GM19397 (cell line): ENCODE data around the gene B3GAT2.
A peak's percentile ranks its signal among the peaks of the same experiment; 100 is the strongest.
"Not testable (repeated sequence)": the region's sequence is repeated elsewhere in the genome, so short reads cannot be mapped to it uniquely, and the experiment has no call there.

ENCODE experiments used
- ATAC-seq: cut with Tn5 transposase; IDR thresholded peaks from one replicate; pipeline ENCODE4 v1.9.1; 2021; ENCODE audit warnings: mild to moderate bottlenecking, moderate library complexity; ENCODE audit not compliant: unreplicated experiment

Gene B3GAT2

GRCh38 chr6:70956451-70957283 lies at the start of gene B3GAT2:
TSS of gene B3GAT2 (minus strand) at chr6:70957060. CDS start at chr6:70956429, 631 bp downstream.
- ATAC-seq: peak; percentile 7

- no peak for ATAC-seq
Observed at GRCh38 chr6:70998148-70998547, 41.3 kb upstream of the B3GAT2 start.

DNA sequence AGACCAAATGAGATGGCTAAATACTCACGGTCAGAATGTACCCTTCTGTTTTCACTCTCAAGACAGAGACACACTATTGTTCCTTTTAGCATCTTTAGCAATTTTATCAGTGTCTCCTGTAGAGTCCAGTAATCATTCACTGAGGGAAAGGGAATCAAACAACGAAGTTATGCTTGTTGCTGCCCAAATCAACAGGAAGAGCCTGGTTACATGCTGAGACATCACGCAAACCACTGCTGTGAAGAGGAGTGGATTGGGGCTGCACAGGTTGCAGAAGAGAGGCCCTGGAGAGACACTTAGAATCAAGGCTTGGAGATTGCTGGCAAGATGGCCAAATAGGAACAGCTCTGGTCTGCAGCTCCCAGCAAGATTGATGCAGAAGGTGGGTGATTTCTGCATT lies 40.5 kb upstream of the B3GAT2 start:
- no peak for ATAC-seq

DNA sequence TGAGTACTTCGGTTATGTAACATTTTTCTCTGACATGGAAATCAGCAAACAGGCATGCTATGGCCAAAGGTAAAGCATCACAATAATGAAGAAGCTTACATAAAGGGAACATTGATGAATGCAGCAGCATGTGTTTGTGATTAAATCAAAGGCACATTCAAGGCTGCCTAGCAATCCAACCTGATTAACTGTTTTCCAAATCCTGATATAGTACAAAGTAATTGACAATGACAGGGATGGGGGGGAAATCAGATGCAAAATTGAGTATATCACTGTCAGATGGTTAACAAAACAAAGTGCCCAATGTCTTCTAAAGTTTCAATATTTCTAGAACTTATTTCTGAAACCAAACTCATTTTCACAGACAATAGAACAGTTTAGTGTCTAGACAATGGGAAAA lies 39.2 kb upstream of the B3GAT2 start:
- no peak for ATAC-seq

- ATAC-seq: no peak
Observed at GRCh38 chr6:70995411-70995810, 38.6 kb upstream of the B3GAT2 start.

GRCh38 chr6:70991253-70991652 lies 34.4 kb upstream of the B3GAT2 start:
- no peak for ATAC-seq

DNA sequence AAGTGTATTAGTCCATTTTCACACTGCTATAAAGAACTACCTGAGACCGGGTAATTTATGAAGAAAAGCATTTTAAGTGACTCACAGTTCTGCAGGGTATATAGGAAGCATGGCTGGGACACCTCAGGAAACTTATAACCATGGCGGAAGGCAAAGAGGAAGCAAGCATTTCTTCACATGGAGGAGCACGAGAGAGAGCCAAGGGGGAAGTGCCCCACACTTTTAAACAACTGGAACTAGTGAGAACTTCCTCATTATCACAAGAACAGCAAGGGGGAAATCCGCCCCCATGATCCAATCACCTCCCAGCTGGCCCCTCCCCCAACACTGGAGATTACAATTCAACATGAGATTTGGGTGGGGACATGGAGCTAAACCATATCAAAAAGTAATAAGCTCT lies 28.3 kb upstream of the B3GAT2 start:
- no peak for ATAC-seq

- ATAC-seq: no peak
Observed at GRCh38 chr6:70982747-70983146, 25.9 kb upstream of the B3GAT2 start.

DNA sequence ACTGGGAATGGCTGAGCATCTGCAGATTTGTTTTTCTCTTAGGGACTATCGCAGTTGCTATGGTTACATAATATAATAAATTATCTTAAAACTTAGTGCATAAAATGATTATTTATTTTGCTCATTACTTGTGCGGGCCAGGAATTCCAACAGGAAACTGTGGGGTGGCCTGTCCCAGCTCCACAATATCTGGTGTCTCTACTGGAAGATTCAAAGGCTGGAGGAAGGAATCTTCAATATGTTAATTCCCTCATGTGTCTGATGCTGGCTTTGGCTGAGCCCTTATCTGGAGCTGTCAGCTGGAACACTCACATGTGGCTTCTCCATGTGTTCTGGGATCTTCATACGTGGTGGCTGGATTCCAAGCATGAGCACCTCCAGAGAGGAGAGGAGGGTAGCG lies 23.9 kb upstream of the B3GAT2 start:
- ATAC-seq: no peak

- no peak for ATAC-seq
Observed at GRCh38 chr6:70973604-70974003, 16.7 kb upstream of the B3GAT2 start.

GRCh38 chr6:70967049-70967448 lies 10.2 kb upstream of the B3GAT2 start:
- ATAC-seq: no peak

GRCh38 chr6:70957284-70957617 lies 391 bp upstream of the B3GAT2 start:
- no peak for ATAC-seq

GRCh38 chr6:70956191-70956450 lies 739 bp downstream of the B3GAT2 start:
- no peak for ATAC-seq

DNA sequence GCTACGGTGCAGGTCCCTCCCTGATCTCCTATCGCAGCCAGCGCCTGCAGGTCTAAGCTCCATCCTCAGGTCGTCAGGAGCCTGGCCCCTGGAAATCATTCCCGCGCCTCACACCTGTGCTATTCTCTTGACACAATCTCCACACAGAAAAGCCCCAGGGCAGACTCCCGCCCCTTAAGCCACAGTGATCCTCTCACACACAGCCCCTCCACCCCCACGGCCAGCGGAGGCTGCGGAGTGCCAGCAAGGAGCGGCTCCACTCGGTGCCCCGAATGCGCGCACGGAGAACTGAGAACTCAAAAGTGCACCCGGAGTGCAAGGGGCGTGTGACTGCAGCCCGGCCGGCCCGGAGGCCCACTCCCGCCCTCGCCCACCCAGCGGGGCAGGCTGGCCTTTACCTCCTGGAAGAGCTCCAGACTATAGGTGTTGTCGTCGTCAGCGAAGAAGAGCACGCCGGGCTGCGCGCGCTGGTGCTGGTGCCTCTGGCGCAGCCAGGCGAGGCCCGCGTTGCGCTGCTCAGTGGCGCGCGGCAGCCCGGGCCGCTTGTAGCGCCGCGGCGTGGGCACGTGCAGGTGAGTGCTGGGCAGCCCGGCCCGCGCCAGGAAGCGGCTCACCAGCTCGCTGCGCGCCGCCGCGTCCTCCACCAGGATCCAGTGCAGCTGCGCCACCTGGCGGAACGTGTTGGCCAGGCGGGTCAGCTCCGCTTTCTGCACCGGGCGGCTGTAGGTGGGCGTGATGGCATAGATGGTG lies 1.2 kb downstream of the B3GAT2 start:
- ATAC-seq: peak; percentile 96

DNA sequence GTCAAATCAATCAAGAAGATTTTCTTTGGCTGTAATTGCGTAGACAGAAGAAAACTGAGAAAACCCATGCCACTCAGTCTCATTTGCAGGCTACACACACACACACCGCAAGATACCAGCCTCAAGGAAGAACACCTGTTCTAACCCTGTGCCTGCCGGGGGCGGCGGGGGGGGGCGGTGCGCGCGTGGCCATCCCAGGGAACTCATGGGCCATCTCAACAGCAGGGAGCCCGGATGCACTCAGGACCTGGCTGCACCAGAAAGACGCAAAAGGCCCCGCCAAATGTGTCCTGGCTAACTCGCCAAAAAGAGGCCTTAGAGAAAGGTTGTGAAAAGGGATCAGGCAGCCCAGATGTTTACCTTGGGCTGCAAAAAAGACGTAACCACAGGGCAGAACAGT lies 2.1 kb downstream of the B3GAT2 start:
- ATAC-seq: no peak

DNA sequence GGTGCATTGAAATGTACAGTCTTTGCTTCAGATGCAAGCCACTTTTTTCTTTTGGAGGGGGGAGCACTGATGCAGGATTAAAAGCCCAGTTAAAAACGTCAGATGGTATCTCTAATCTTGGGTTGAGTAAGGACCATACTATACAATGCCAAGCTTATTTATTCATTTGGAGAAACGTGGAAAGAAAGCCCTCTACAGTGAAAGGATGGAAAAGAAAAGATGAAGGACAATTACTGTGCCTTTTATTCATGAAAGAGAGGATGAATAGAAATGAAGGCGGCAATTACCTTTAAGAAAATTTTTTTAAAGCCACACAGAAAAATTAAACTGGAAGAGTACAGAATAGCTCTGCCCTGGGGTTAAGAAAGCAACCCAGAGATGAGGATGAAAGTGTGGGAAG lies 2.7 kb downstream of the B3GAT2 start:
- ATAC-seq: no peak

GRCh38 chr6:70952608-70953165 lies 4.2 kb downstream of the B3GAT2 start:
- no peak for ATAC-seq

DNA sequence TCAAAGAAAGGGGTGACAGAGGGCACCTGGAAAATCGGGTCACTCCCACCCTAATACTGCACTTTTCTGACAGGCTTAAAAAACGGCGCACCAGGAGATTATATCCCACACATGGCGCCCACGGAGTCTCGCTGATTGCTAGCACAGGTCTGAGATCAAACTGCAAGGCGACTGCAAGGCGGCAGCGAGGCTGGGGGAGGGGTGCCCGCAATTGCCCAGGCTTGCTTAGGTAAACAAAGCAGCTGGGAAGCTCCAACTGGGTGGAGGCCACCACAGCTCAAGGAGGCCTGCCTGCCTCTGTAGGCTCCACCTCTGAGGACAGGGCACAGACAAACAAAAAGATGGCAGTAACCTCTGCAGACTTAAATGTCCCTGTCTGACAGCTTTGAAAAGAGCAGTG lies 12.5 kb downstream of the B3GAT2 start:
- not testable (repeated sequence) for ATAC-seq

DNA sequence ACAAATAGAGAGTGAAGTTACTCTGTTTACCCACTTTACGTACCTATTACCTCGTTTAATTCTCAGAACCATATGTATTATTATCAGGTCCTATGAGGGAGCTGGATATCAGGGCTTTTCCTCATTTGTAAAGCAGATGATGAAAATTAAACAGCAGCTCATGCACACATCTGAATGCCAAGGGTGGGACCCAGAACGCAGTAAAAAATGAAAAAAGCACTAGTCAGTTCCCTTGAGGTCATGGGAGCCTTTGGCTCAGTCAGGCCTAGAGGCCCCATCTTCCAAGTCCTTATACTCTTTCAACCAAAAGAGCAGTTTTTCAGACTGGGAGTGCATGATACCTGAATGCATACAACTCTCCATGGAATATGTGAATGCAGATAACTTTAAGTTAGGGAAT lies 23.0 kb downstream of the B3GAT2 start:
- no peak for ATAC-seq

GRCh38 chr6:70905742-70906141 lies 51.1 kb downstream of the B3GAT2 start:
- ATAC-seq: no peak

DNA sequence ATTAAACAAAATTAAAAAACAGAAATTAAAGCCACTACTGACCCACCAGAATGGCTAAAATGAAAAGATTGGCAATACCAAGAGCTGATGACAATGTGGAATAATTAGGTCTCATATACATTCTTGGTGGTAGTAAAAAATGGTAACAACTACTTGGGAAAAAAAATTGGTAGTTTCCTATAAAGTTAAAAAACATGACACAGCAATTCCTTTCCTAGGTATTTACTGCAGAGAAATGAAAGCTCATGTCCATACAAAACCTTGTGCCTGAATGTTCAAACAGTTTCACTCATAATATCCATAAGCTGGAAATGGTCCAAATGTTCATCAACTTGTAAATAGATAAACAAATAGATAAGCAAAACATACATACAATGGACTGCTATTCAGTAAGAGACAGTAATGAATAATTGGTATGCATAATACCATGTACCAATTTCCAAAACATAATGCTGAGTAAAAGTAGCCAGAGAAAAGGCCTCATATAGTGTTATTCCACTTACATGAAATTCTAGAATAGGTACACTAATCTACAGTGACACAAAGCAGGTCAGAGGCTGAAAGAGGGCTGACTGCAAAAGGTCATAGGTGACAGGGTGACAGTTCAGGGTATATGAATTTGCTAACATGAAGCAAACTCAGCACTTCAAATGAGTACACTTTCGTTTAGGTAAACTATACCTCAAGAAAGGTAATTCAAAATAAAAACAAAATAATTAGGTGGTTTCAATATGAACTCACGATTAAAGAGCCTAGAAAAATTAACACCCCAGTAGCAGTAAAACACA lies 53.0 kb downstream of the B3GAT2 start:
- no peak for ATAC-seq

GRCh38 chr6:70901324-70901723 lies 55.5 kb downstream of the B3GAT2 start:
- ATAC-seq: no peak
